Cardiac muscle cell (in vitro differentiated cells and primary cell): Measurements from ENCODE around the gene RNFT2. TPM values are rescaled to one million over a fixed set of nuclear protein-coding genes. Genes with fewer than 3 reads are reported as not detected.

Experiments used
- DNase-seq, 2 donors: peaks; one replicate each; pipeline versions ENCODE4 v3.0.0 to v3.0.0-alpha.2; 2010 to 2017; ENCODE audit warnings: low read depth in 1 of 2, low spot score in 1 of 2
- H3K27ac ChIP-seq: fragments of 200-600 bp; sonication (generic); 2 replicates; pipeline ENCODE4 v1.5.1; 2016
- H3K27me3 ChIP-seq: fragments of 200-600 bp; sonication (generic); 2 replicates; pipeline ENCODE4 v1.6.0; 2016; ENCODE audit warnings: control low read depth
- H3K36me3 ChIP-seq: fragments of 200-600 bp; sonication (generic); 2 replicates; pipeline ENCODE4 v1.5.1; 2016; ENCODE audit warnings: control low read depth
- H3K4me1 ChIP-seq: fragments of 200-600 bp; sonication (generic); 2 replicates; pipeline ENCODE4 v1.8.1; 2017; ENCODE audit warnings: low read depth, mild to moderate bottlenecking, mixed run types
- H3K4me3 ChIP-seq: fragments of 200-600 bp; sonication (generic); 2 replicates; pipeline ENCODE4 v1.5.1; 2016; ENCODE audit warnings: mild to moderate bottlenecking
- H3K9me3 ChIP-seq: fragments of 200-600 bp; sonication (generic); 2 replicates; pipeline ENCODE4 v1.5.1; 2017; ENCODE audit warnings: low read depth, mild to moderate bottlenecking, control low read depth
- polyA plus RNA-seq: library from polyadenylated mRNA; unstranded; fragments of >200 nt; fragmentation: Nextera tagmentation; extraction: Ambion mirVana; gene quantifications from 2 replicates; pipeline ENCODE4 v1.2.1, GENCODE V29; 2016
- total RNA-seq: library from RNA; depleted of rRNA; stranded (reverse); fragments of >200 nt; gene quantifications from 2 replicates; pipeline ENCODE4 v1.2.3, GENCODE V29; 2016
- TF ChIP-seq, protein P1 (sequence below): IDR thresholded peaks from 2 replicates; pipeline ENCODE4 v1.5.1; 2012; ENCODE audit warnings: low read depth, mild to moderate bottlenecking, low read length

Gene RNFT2
- total and polyA plus RNA-seq, 2 experiments from 2014 or later: 11.0 to 19.1 TPM

GRCh38 chr12:116712458-116713303 lies 25.4 kb upstream of the RNFT2 start:
- TF ChIP-seq, protein P1, sequence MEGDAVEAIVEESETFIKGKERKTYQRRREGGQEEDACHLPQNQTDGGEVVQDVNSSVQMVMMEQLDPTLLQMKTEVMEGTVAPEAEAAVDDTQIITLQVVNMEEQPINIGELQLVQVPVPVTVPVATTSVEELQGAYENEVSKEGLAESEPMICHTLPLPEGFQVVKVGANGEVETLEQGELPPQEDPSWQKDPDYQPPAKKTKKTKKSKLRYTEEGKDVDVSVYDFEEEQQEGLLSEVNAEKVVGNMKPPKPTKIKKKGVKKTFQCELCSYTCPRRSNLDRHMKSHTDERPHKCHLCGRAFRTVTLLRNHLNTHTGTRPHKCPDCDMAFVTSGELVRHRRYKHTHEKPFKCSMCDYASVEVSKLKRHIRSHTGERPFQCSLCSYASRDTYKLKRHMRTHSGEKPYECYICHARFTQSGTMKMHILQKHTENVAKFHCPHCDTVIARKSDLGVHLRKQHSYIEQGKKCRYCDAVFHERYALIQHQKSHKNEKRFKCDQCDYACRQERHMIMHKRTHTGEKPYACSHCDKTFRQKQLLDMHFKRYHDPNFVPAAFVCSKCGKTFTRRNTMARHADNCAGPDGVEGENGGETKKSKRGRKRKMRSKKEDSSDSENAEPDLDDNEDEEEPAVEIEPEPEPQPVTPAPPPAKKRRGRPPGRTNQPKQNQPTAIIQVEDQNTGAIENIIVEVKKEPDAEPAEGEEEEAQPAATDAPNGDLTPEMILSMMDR: no peak
- no peaks in the 10 kb centered on the region for H3K9me3 ChIP-seq
- no peaks in the 10 kb centered on the region for H3K4me1 ChIP-seq
- no peak overlapping the region for H3K4me3 ChIP-seq
- H3K27ac ChIP-seq: no peak overlapping the region
- H3K36me3 ChIP-seq: peaks cover 4% of the 10 kb centered on the region
- DNase-seq: no peak
- peaks cover 23% of the 10 kb centered on the region for H3K27me3 ChIP-seq

- Histone ChIP-seq H3K4me3 (no peak overlapping the region), H3K9me3 (no peaks in the 10 kb centered on the region), H3K27me3 (peaks cover 14% of the 10 kb centered on the region), H3K27ac (no peak overlapping the region), H3K4me1 (peaks cover 3% of the 10 kb centered on the region), H3K36me3 (peaks cover 4% of the 10 kb centered on the region)
- no peak for DNase-seq
- TF ChIP-seq, protein P1: no peak
Measured at GRCh38 chr12:116713527-116713926, 24.6 kb upstream of the RNFT2 start.

DNA sequence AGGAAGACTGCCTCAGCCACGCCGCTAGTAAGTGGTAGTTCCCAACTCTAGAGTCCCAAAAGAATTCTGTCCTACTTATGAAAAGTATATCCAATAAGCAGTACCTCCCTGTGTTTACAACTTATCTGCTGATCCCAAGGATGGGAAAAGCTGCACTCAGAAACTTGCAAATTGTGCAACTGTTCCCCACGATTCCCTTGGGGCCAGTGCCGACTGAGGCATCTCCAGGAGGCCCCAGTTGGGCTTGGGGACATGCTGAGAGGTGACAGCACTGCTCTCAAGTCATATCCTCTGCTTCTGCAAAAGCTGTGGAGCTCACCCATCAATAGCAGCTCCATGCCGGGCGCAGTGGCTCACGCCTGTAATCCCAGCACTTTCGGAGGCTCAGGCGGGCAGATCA lies 23.9 kb upstream of the RNFT2 start:
- no peak for DNase-seq
- Histone ChIP-seq H3K36me3 (peaks cover 4% of the 10 kb centered on the region), H3K27me3 (peaks cover 10% of the 10 kb centered on the region), H3K4me3 (no peak overlapping the region), H3K9me3 (no peaks in the 10 kb centered on the region), H3K4me1 (peaks cover 10% of the 10 kb centered on the region), H3K27ac (no peak overlapping the region)
- TF ChIP-seq, protein P1: no peak

DNA sequence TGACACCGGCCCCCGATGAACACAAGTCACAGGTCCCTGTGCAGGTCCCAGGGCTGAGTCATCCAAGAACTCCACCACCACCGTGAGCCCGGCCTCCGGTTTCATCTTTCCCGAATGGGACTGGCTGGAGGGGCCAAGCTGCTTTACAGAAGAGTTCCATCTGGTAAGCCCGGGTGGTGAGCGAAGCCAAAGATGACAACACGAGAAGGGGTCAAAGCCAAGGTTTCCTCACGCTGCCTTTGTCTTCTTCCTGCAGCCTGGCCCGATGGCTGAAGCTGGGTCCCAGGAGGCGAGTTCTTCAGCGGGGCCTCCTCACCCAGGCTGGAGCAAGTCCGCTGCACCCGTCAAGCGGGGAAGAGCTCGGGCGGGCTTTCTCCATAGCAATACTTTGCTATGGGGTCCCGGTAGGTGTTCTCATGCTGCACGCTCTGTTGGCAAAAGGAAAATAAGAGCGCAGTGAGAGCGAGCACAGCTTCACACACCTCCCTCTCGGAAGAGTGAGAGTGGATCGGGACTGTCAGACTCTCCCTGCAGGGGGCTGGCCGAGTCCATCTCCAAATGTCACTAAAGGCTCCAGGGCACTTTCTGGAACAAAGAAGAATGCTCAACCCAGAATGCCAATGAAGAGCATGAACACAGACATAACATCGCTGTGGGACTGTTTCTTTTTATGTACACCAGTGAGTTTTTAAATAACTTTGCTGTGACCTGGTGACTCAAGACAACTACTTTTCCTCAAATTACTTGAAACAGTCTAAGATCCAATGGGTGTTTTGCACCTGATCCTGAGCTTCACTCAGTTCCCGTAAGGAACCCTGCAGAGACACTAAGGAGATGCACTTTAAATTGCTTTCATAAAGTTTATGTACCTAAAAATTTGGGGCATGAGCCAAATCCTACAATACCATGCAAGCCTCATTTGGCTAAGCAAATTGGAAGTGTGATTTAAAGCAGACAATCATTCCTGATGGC lies 20.4 kb upstream of the RNFT2 start:
- Histone ChIP-seq H3K4me1 (peaks cover 19% of the 10 kb centered on the region), H3K36me3 (peaks cover 4% of the 10 kb centered on the region), H3K4me3 (no peak overlapping the region), H3K27me3 (no peaks in the 10 kb centered on the region), H3K27ac (no peak overlapping the region), H3K9me3 (no peaks in the 10 kb centered on the region)
- TF ChIP-seq, protein P1: peak; percentile 2
- DNase-seq: peak in 1 of 2 donors; percentile 80

GRCh38 chr12:116718655-116719454 lies 19.3 kb upstream of the RNFT2 start:
- TF ChIP-seq, protein P1: no peak
- Histone ChIP-seq H3K36me3 (peaks cover 7% of the 10 kb centered on the region), H3K4me3 (no peak overlapping the region), H3K27me3 (no peaks in the 10 kb centered on the region), H3K4me1 (peaks cover 19% of the 10 kb centered on the region), H3K27ac (peak overlapping the region; percentile 14), H3K9me3 (no peaks in the 10 kb centered on the region)
- DNase-seq: peak in 1 of 2 donors; percentile 42
